ENCODE measurements around the gene EXT2.
A peak's percentile ranks its signal among the peaks of the same experiment; 100 is the strongest.

EXT2 gene

GRCh38 chr11:44172966-44173365 is 77.5 kb downstream of the EXT2 start:
- DNase-seq: no peak

DNA sequence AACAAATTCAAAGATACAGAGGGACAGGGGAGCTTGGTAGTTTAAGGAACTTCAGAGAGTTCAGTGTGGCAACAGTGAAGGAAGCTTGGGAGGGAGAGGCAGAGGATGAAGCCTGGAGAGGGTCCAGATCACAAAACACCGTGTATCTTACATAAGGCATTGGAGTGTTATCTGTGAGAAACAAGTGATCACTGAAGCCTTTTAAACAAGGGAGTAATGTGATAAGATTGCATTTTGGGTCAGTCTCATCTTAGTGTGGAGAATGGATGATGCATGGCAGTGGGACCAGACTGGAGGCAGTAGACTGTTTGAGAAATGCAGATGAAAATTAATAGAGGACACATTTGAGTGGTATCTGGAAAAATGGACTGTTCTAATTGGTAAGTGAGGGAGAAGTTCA is 79.4 kb downstream of the EXT2 start:
- DNase-seq: no peak

DNA sequence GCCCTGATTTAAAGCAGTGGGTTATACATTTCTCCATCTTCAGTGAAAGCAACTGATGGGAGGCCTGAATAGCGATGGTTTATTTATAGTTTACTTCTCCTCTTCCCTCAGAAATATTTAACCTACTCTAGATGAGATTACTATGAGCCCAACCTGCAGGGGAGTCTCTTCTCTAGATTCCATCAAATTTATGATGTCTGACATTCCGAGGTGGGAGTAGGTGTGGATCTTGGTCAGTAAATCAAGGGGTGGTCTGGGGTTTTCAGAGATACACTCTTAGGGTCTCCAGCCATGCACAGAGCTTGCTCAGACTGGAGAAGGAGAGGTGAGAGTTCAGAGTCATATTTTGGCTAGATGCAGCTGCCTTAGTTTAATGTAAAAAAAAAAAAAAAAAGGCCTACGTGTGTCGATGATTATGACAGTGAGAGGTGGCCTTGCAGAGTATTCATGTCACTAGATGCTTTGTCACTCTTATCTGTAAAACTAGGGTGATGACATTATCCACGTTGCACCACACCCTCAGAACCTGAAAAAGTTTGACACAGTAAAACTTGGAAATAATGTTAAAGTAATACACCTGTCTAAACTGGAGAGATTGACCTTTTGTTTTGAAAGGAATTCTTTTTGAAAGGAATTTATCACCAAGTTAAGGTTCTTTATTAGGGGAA is 81.2 kb downstream of the EXT2 start:
- no peak for DNase-seq

DNA sequence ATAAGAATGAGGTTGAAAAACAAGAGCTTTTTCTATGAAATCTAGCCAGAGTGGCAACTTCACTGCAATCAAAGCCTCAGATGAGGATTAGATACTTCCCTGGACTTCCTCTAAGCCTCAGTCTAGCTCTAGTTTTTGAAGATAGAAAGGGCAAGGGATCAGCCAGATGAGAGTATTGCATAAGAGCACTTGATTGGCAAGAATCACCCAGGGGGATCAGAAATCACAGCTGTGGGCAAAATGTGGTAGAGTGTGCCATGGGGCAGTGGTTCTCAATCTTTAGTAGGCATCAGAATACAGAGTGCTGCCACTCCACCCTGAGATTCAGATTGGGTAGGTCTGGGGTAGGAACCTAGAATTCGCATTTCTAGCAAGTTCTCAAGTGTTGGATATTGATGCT is 82.4 kb downstream of the EXT2 start:
- no peak for DNase-seq

DNA sequence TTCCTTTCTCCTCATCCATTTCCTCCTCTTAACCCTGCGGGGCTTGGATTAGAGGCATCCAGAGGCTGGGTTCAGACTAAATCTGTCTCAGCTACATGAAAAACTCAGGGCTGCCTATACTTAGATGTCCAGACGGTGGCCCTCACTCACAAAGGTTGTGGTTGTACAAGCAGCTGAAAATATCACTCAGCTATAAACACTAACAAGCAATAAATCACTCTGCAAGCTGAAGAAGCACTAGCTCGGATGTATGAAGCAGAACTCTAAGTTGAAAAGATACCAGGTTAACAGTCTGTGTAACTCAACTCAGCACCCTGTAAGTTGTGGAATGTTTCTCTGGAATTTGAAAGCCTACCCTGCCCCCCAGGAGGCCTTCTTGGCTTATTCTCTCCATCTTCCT is 82.9 kb downstream of the EXT2 start:
- DNase-seq: peak; percentile 78

DNA sequence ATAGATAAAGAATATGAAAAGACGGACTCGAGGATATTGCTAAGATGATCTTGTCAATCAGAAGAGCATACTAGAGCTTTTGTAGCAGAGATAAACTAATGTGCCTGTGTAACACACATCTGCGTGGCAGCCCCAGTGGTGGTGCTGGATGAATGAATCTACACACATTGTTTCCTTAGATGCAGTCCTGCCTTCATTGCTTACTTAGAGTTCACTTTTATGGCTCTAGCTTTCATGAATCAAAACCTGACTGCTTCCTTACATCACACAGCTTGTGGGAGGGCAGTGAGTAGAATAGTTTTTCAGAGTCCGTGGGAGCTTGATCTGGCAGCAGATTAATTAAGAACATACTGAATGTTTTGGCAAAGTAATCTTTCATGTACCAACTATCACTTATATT is 83.7 kb downstream of the EXT2 start:
- peak; percentile 41 for DNase-seq

DNA sequence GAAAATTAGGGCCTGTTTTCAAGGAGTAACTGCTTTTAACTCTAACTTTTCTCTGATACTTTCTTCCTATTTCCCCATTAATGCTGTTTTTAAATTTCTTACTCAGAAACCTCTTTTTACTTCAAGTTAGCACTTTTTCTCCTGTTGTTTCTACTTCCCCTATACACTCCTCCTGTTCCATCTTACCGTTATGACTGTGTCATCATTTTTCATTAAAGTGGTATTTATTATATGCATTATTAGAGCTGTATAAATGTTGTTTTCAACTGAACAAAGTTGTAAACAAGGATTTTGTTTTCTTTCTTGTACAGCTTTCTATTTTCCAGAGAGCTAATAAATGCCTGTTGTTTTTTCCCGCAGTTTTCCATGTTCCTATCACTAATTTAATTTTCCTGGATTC is 84.6 kb downstream of the EXT2 start:
- no peak for DNase-seq

DNA sequence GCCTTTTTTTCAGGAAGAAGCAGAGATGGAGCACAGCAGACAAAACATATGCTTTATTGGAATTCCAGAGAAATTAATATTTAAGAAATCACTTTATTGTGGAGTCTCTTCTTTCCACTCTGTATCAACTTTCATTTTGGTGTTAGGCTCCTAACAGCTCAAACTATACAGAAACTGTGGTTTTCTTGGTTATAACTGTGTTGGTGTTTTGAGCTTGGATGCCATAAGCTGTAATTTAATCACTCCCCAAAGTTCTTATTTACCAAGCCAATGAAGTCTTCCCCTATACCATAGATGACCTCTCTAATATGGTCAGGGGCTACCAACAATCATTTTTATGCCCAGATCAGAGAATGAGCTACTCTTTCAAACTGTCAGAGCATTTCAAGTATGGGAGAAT is 90.0 kb downstream of the EXT2 start:
- no peak for DNase-seq

- DNase-seq: no peak
Measured at GRCh38 chr11:44186321-44186930, 90.9 kb downstream of the EXT2 start.

GRCh38 chr11:44188643-44189042 is 93.2 kb downstream of the EXT2 start:
- no peak for DNase-seq

- DNase-seq: no peak
Measured at GRCh38 chr11:44189986-44190882, 94.8 kb downstream of the EXT2 start.

DNA sequence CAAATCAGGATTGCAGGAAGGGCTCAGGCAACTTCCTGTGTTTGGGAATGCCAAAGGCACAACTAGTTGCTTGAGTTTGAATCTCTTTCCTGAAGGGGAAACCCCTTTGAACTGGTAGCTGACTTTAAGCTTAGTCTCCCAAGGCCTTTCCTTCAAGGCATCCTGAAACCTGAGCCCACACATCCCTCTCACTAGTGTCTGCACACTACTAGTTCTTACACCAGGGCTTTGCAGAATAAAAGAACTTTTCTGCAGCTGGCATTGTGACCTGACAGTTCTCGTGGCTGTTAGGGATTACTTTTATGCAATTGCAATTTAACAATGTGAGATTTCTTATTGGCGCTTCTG is 95.4 kb downstream of the EXT2 start:
- DNase-seq: no peak

DNA sequence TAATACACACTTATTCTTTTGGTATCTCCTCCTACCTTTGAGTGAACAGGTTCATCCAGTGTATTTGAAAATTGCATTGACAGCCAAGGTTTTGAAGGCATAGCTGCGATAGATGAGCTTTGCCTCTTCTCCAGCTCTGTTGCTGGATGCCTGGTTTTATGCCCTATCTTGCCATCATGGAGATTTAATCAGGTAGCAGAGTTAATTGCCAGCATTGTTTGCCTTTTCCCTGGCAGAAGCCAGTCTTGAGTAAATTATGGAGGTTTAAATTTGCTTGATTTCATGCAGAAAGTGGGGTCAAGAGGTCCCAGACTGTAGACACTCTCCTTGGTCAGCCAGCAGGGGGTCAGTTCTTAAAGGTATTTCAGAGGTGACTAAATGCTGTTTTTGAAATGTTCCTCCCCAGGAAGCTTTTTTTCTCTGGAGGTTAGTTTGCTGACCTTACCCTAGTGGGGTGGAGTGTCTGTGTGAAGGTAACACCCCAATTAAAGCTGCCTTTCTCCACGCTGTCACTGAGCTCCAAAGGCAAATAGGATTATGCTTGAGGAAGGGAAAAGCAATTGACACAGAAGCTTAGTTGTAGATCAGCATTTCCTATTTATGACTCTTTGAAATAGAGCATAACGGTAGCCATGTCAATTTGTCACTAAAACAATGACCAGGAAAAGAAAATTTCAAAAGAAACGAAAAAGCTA is 96.0 kb downstream of the EXT2 start:
- no peak for DNase-seq

- DNase-seq: no peak
Measured at GRCh38 chr11:44192017-44192385, 96.5 kb downstream of the EXT2 start.

DNA sequence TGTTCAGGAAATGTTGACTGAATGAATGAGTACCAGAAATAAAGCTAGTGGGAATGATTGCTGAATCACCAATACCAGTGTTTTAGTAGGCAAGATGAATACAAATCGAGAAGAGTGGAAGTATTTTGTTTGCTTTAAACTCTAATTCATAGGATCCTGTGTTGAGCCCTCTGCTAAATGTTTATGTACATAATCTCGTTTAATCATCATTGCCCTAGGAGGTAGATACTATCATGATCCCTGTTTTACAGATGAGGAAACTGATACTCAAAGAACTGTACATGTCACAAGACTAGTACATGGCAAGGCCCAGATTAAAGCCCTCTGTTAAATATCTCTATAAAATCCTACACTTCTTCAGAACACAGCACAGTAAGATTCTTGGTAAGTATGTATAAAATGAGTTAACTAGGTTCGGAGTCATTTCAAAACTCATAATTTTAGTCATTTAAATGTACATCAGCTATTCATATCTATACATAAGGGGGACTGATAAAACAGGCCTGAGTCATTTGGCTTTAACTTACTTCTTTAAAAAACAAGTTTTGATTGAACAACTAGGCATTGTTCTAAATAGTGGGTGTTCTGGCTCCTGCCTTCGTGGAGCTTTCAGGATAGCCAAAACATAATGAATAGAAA is 97.1 kb downstream of the EXT2 start:
- no peak for DNase-seq

- DNase-seq: no peak
Measured at GRCh38 chr11:44193856-44194255, 98.4 kb downstream of the EXT2 start.

- no peak for DNase-seq
Measured at GRCh38 chr11:44198146-44198724, 102.8 kb downstream of the EXT2 start.

DNA sequence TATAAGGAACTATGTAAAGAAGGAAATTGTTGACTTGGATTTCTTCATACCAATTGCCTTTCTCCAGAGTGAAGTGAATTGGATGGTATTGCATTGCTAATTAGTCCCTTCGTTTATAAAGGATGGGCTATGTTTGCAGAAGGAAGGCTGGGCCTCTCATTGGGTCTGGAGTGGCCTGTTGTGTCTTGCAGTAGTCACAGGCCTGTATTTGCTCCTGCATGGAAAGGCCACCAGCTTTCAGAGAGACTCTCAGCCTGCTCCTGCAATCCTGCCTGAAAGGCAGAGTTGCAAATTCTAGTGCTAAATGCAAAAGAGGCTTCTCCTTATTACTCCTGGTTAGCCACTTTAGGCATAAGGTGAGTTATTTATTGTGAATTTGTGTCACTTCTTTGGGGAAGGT is 103.8 kb downstream of the EXT2 start:
- DNase-seq: no peak

- DNase-seq: no peak
Measured at GRCh38 chr11:44199816-44200215, 104.3 kb downstream of the EXT2 start.

- DNase-seq: no peak
Measured at GRCh38 chr11:44203270-44204043, 108.0 kb downstream of the EXT2 start.

- no peak for DNase-seq
Measured at GRCh38 chr11:44205352-44205751, 109.9 kb downstream of the EXT2 start.

DNA sequence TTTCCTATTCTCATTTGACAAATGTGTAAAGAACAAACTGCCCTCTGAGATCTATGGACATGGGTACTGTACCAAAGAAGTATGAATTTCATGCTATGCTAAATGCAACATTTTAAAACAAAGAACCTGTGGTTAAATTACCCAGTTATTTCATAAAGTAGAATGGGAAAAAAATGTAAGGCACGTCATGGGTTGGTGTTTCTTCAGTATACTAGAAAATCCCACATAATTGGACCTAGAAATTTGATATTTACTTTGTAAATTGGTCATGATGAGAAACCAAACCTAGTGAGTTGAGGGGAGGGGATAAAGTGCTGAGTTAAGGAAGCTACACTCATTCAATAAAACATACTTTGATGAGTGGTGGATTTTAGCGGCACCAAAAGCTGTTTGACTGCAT is 110.4 kb downstream of the EXT2 start:
- DNase-seq: no peak

All from fibroblast of skin of scalp (primary cell).